Muscle of leg (tissue), 11 donors: ENCODE data around the gene GALNT11. TPM values are rescaled to one million over a fixed set of nuclear protein-coding genes. Genes with fewer than 3 reads are reported as not detected.
A peak's percentile ranks its signal among the peaks of the same experiment; 100 is the strongest.
"Not testable (repeated sequence)": the region's sequence is repeated elsewhere in the genome, so short reads cannot be mapped to it uniquely, and the experiment has no call there.

Source experiments
- DNase-seq: peaks from one replicate; pipeline ENCODE4 v3.0.0; 2013
- H3K27ac ChIP-seq: one replicate; pipeline ENCODE4 v1.5.1; 2013; ENCODE audit warnings: mild to moderate bottlenecking, low read length, control low read depth
- H3K27me3 ChIP-seq: one replicate; pipeline ENCODE4 v1.6.1; 2013; ENCODE audit warnings: low read length; ENCODE audit not compliant: control insufficient read depth, insufficient read depth
- H3K36me3 ChIP-seq: one replicate; pipeline ENCODE4 v1.6.1; 2013; ENCODE audit warnings: low read length; ENCODE audit not compliant: control insufficient read depth, insufficient read depth
- H3K4me1 ChIP-seq: one replicate; pipeline ENCODE4 v1.6.1; 2013; ENCODE audit warnings: low read length; ENCODE audit not compliant: control insufficient read depth, insufficient read depth
- H3K4me3 ChIP-seq: one replicate; pipeline ENCODE4 v1.5.1; 2013; ENCODE audit warnings: low read length, control low read depth
- H3K9me3 ChIP-seq: replicated peaks from 2 replicates; pipeline ENCODE4 v1.6.1; 2013; ENCODE audit warnings: low read depth, low read length; ENCODE audit not compliant: control insufficient read depth
- WGBS: methylation state at CpG from one replicate; pipeline ENCODE4 v1.1.5; 2013; ENCODE audit warnings: missing lambda C conversion rate; ENCODE audit not compliant: insufficient coverage; 5-methylcytosine and 5-hydroxymethylcytosine counted together
- polyA plus RNA-seq, 8 donors: library from polyadenylated mRNA; unstranded; fragments of 120-200 nt; gene quantifications; one replicate each; pipeline versions ENCODE4 v1.2.1 to v1.2.3, GENCODE V29; 2013; ENCODE audit warnings: inconsistent platforms in 1 of 8, low replicate concordance in 1 of 8; ENCODE audit not compliant: insufficient read length in 8 of 8, insufficient read depth in 1 of 8
- total RNA-seq: library from RNA; stranded (reverse); fragments of 120-200 nt; gene quantifications from one replicate; pipeline ENCODE4 v1.2.4, GENCODE V29; 2013

The GALNT11 gene
- total and polyA plus RNA-seq, 9 donors: 29.0 to 44.0 (median 34.1) TPM

GRCh38 chr7:152050547-152050971 is 25.1 kb downstream of the GALNT11 start:
- H3K9me3 ChIP-seq: peaks cover 6% of the 10 kb centered on the region
- no peak overlapping the region for H3K27ac ChIP-seq
- H3K36me3 ChIP-seq: no peaks in the 10 kb centered on the region
- peaks cover 6% of the 10 kb centered on the region for H3K4me1 ChIP-seq
- peak; percentile 5 for DNase-seq
- no peak overlapping the region for H3K4me3 ChIP-seq
- WGBS: 52% methylated on average over 2 of the region's 4 CpGs
- H3K27me3 ChIP-seq: no peaks in the 10 kb centered on the region

GRCh38 chr7:152051968-152052367 is 26.5 kb downstream of the GALNT11 start:
- Histone ChIP-seq H3K4me1 (peaks cover 6% of the 10 kb centered on the region), H3K9me3 (peaks cover 3% of the 10 kb centered on the region), H3K27me3 (no peaks in the 10 kb centered on the region), H3K27ac (no peak overlapping the region), H3K4me3 (no peak overlapping the region), H3K36me3 (no peaks in the 10 kb centered on the region)
- no peak for DNase-seq
- no CpG with 5 or more reads among the region's 3 CpGs for WGBS

DNA sequence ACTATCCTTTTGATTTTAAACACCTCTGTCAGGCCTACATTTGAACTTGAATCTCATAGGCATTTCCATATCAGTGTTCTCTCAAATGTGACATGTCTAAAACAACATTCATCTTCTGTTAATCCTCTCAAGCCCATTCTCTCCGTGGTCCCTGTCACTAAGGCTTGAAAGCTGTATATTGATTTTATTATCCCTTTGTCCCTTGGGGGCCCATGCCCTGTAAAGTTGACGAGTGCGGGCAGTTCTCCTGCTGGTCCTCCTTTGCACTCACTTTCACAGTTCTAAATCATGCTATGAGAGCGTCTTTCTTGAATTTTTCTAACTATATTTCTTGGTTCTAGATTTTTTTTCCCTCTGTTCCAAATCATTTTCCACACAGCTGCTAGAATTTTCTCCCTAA is 27.3 kb downstream of the GALNT11 start:
- Histone ChIP-seq H3K9me3 (peaks cover 2% of the 10 kb centered on the region), H3K36me3 (no peaks in the 10 kb centered on the region), H3K4me3 (no peak overlapping the region), H3K27me3 (no peaks in the 10 kb centered on the region), H3K4me1 (peaks cover 6% of the 10 kb centered on the region), H3K27ac (no peak overlapping the region)
- no CpG with 5 or more reads among the region's 4 CpGs for WGBS
- no peak for DNase-seq

DNA sequence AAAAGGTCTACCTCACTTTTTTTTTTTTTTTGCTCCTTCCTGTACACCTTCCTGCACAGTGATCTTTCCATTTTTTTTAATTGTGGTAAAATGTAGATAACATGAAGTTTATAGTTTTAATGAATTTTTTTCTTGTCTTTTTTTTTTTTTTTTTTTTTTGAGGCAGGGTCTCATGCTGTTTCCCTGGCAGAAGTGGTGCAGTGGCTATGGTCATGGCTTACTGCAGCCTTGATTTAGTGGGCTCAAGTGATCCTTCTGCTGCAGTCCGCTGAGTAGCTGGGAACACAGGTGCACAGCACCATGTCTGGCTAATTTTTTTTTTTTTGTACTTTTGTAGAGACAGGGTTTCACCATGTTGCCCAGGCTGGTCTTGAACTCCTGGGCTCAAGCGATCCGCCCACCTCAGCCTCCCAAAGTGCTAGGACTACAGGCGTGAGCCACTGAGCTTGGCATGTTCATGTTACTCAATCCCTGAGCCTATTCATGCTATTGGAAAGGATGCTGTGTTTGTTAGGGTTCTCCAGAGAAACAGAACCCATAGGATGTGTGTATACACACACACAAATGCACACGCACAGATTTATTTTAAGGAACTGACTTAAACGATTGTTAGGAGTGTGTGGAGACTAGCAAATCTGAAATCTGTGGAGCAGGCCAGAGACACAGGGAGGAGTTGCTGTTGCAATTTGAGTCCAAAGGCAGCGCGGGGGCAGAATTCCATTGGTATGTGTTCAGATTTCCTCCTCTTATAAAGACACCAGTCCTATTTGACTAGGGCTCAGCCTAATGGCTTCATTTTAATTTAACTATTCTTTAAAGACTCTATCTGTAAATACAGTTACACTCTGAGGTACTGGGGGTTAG is 29.1 kb downstream of the GALNT11 start:
- Histone ChIP-seq H3K4me1 (peaks cover 6% of the 10 kb centered on the region), H3K27ac (no peak overlapping the region), H3K9me3 (no peaks in the 10 kb centered on the region), H3K27me3 (no peaks in the 10 kb centered on the region), H3K36me3 (no peaks in the 10 kb centered on the region), H3K4me3 (no peak overlapping the region)
- 81% methylated on average over 3 of the region's 8 CpGs for WGBS
- peak; percentile 83 for DNase-seq

GRCh38 chr7:152056621-152057274 is 31.3 kb downstream of the GALNT11 start:
- H3K36me3 ChIP-seq: no peaks in the 10 kb centered on the region
- no peaks in the 10 kb centered on the region for H3K9me3 ChIP-seq
- no peak overlapping the region for H3K27ac ChIP-seq
- H3K4me1 ChIP-seq: peaks cover 6% of the 10 kb centered on the region
- no peak for DNase-seq
- WGBS: no CpG with 5 or more reads among the region's 3 CpGs
- H3K4me3 ChIP-seq: no peak overlapping the region
- H3K27me3 ChIP-seq: no peaks in the 10 kb centered on the region

GRCh38 chr7:152059311-152059710 is 33.8 kb downstream of the GALNT11 start:
- Histone ChIP-seq H3K36me3 (no peaks in the 10 kb centered on the region), H3K4me3 (no peak overlapping the region), H3K27me3 (no peaks in the 10 kb centered on the region), H3K27ac (no peak overlapping the region), H3K9me3 (no peaks in the 10 kb centered on the region), H3K4me1 (peaks cover 6% of the 10 kb centered on the region)
- no peak for DNase-seq
- WGBS: no CpG with 5 or more reads among the region's 1 CpG

DNA sequence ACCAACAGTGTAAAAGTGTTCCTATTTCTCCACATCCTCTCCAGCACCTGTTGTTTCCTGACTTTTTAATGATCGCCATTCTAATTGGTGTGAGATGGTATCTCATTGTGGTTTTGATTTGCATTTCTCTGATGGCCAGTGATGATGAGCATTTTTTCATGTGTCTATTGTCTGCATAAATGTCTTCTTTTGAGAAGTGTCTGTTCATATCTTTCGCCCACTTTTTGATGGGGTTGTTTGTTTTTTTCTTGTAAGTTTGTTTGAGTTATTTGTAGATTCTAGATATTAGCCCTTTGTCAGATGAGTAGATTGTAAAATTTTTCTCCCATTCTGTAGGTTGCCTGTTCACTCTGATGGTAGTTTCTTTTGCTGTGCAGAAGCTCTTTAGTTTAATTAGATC is 35.6 kb downstream of the GALNT11 start:
- H3K27me3 ChIP-seq, H3K4me3 ChIP-seq, H3K27ac ChIP-seq, H3K4me1 ChIP-seq, H3K36me3 ChIP-seq, H3K9me3 ChIP-seq, DNase-seq: not testable (repeated sequence)
- no CpG with 5 or more reads among the region's 2 CpGs for WGBS

GRCh38 chr7:152063192-152063591 is 37.7 kb downstream of the GALNT11 start:
- WGBS: no CpG with 5 or more reads among the region's 3 CpGs
- not testable (repeated sequence) for H3K9me3 ChIP-seq, H3K36me3 ChIP-seq, H3K27me3 ChIP-seq, DNase-seq, H3K4me1 ChIP-seq, H3K27ac ChIP-seq, H3K4me3 ChIP-seq

- not testable (repeated sequence) for DNase-seq, H3K36me3 ChIP-seq, H3K9me3 ChIP-seq, H3K4me3 ChIP-seq, H3K27me3 ChIP-seq, H3K4me1 ChIP-seq, H3K27ac ChIP-seq
- no CpG with 5 or more reads among the region's 3 CpGs for WGBS
Measured at GRCh38 chr7:152063821-152064220, 38.3 kb downstream of the GALNT11 start.

DNA sequence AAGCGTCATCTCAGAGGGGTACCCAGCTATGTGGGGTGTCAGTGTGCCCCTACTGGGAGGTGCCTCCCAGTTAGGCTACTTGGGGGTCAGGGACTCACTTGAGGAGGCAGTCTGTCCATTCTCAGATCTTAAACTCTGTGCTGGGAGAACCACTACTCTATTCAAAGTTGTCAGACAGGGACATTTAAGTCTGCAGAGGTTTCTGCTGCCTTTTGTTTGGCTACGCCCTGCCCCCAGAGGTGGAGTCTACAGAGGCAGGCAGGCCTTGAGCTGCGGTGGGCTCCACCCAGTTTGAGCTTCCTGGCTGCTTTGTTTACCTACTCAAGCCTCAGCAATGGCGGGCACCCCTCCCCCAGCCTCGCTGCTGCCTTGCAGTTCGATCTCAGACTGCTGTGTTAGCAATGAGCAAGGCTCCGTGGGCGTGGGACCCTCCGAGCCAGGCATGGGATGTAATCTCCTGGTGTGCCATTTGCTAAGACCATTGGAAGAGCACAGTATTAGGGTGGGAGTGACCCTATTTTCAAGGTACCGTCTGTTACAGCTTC is 40.4 kb downstream of the GALNT11 start:
- H3K9me3 ChIP-seq, H3K27ac ChIP-seq, H3K4me1 ChIP-seq, H3K27me3 ChIP-seq, DNase-seq, H3K4me3 ChIP-seq, H3K36me3 ChIP-seq: not testable (repeated sequence)
- 89% methylated on average over 4 of the region's 10 CpGs for WGBS
